Choroid plexus epithelial cell (primary cell): ENCODE results near the gene NEU1.
"Not testable (repeated sequence)": the region's sequence is repeated elsewhere in the genome, so short reads cannot be mapped to it uniquely, and the experiment has no call there.

Experiments used
- DNase-seq: peaks from one replicate; pipeline ENCODE4 v3.0.0-alpha.2; 2010; ENCODE audit warnings: low read depth
- H3K4me3 ChIP-seq: 2 replicates; pipeline ENCODE4 v1.5.1; 2011; ENCODE audit warnings: low read depth, mild to moderate bottlenecking, control low read depth, low read length, moderate library complexity
- CTCF ChIP-seq: conservative IDR thresholded peaks from 2 replicates; pipeline ENCODE4 v1.5.1; 2011; ENCODE audit warnings: low read depth, mild to moderate bottlenecking, control low read depth, inconsistent platforms, low read length, moderate library complexity

The NEU1 gene

GRCh38 chr6:31871046-31871659 lies 8.5 kb upstream of the NEU1 start:
- no peak overlapping the region for H3K4me3 ChIP-seq
- peak; percentile 16 for DNase-seq
- TF ChIP-seq CTCF, result no peak

- no peak for DNase-seq
- no peak overlapping the region for H3K4me3 ChIP-seq
- TF ChIP-seq CTCF, result no peak
Observed at GRCh38 chr6:31870385-31870921, 7.8 kb upstream of the NEU1 start.

- TF ChIP-seq CTCF, result no peak
- DNase-seq, result no peak
- no peak overlapping the region for H3K4me3 ChIP-seq
Observed at GRCh38 chr6:31869343-31869742, 6.7 kb upstream of the NEU1 start.

GRCh38 chr6:31868658-31868971 lies 6.0 kb upstream of the NEU1 start:
- H3K4me3 ChIP-seq, DNase-seq: not testable (repeated sequence)

- DNase-seq, result peak; percentile 30
- no peak for TF ChIP-seq CTCF
- no peak overlapping the region for H3K4me3 ChIP-seq
Observed at GRCh38 chr6:31865205-31866118, 2.8 kb upstream of the NEU1 start.

- no peak overlapping the region for H3K4me3 ChIP-seq
- no peak for DNase-seq
- TF ChIP-seq CTCF, result no peak
Observed at GRCh38 chr6:31864818-31865204, 2.2 kb upstream of the NEU1 start.

GRCh38 chr6:31864123-31864562 lies 1.5 kb upstream of the NEU1 start:
- not testable (repeated sequence) for DNase-seq
- peak overlapping the region; percentile 68 for H3K4me3 ChIP-seq

GRCh38 chr6:31861919-31862343 lies 690 bp downstream of the NEU1 start:
- no peak for TF ChIP-seq CTCF
- DNase-seq, result no peak
- H3K4me3 ChIP-seq, result peak overlapping the region; percentile 96
